Bone marrow (tissue), 2 donors: ENCODE data around the gene RNF43.

ENCODE experiments used
- DNase-seq, 2 donors: peaks; one replicate each; lab custom pipeline; 2025; lab: John Stamatoyannopoulos, UW

RNF43 gene

GRCh38 chr17:58381124-58382035 is 36.0 kb downstream of the RNF43 start:
- DNase-seq: no peak

GRCh38 chr17:58380207-58381123 is 36.9 kb downstream of the RNF43 start:
- no peak for DNase-seq

GRCh38 chr17:58379511-58379824 is 37.9 kb downstream of the RNF43 start:
- DNase-seq: no peak

GRCh38 chr17:58378733-58379510 is 38.4 kb downstream of the RNF43 start:
- peak in 1 of 2 donors; percentile 16 for DNase-seq

- DNase-seq: no peak
These were observed 39.7 kb downstream of the RNF43 start for GRCh38 chr17:58377661-58378060.

GRCh38 chr17:58377093-58377601 is 40.2 kb downstream of the RNF43 start:
- DNase-seq: no peak

- no peak for DNase-seq
These were observed 40.8 kb downstream of the RNF43 start for GRCh38 chr17:58376472-58377000.

GRCh38 chr17:58375811-58376210 is 41.5 kb downstream of the RNF43 start:
- DNase-seq: peak in 1 of 2 donors; percentile 11

- no peak for DNase-seq
These were observed 42.1 kb downstream of the RNF43 start for GRCh38 chr17:58375256-58375655.

GRCh38 chr17:58373923-58374322 is 43.4 kb downstream of the RNF43 start:
- no peak for DNase-seq

GRCh38 chr17:58373003-58373402 is 44.3 kb downstream of the RNF43 start:
- no peak for DNase-seq

GRCh38 chr17:58371300-58371950 is 45.9 kb downstream of the RNF43 start:
- DNase-seq: no peak

GRCh38 chr17:58370716-58371115 is 46.6 kb downstream of the RNF43 start:
- no peak for DNase-seq

GRCh38 chr17:58370309-58370708 is 47.0 kb downstream of the RNF43 start:
- DNase-seq: no peak

GRCh38 chr17:58369214-58370031 is 47.9 kb downstream of the RNF43 start:
- DNase-seq: no peak

GRCh38 chr17:58368860-58369213 is 48.5 kb downstream of the RNF43 start:
- no peak for DNase-seq
